GM19397 (cell line): ENCODE measurements around the gene AIG1.

Experiments used
- ATAC-seq: cut with Tn5 transposase; IDR thresholded peaks from one replicate; pipeline ENCODE4 v1.9.1; 2021; ENCODE audit warnings: mild to moderate bottlenecking, moderate library complexity; ENCODE audit not compliant: unreplicated experiment

The AIG1 gene

DNA sequence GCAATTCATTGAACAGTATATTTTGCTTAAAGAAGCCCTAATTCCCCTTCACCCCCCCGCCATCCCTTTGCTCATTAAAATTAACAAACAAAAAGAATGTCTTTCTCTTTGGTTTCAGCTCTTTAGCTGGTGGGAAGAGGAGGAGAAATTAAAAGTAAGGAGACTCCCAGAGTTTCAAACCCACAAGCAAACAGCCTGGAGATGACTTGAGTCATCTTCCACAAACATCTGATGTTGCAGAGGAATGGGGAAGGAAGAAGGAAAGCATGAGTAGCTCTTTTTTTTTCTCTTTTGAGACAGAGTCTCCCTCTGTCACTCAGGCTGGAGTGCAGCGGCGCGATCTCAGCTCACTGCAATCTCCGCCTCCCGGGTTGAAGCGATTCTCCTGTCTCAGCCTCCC lies 200.2 kb downstream of the AIG1 start:
- no peak for ATAC-seq

DNA sequence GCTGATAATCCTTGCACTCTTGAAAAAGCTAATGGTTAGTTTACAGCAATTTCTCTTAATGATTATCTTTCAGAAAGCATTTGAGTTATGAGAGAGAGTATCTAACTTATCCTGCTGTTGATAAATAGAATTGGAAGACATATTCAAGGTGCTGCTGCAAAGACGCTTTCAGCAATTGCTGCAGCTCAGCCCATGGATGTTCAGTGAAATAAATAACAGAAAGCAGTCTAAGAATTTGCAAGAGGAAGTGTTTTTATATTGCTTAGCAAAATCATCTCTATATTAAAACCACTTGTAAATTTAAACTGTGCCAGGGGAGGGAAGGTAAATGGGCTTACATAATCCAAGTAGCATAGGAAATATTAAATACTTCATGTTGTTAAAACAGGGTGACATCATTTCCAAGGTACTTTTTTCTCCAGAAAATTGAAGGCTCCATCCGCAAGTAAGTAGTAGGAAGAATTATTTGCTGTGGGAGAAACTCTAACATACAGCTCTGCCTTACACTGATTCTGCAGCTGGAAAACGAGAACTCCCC lies 201.3 kb downstream of the AIG1 start:
- no peak for ATAC-seq

DNA sequence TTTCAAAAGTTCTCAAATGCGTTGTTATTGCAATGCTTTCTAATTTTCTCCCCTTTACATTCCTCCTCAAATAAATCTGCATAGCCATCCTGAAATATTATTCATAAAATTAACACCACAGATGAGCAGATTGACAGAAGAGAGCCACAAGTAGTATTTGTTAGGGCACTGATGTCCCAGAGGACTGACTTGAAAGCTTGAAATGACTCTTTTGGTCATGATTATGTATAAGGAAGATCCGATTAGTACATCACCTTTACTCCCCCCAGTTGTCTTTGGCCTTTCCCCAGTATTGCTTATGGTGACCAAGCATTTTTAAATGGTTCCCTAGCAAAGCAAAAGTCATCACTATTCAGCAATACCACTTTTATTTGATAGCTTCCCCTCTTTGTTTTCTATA lies 202.2 kb downstream of the AIG1 start:
- ATAC-seq: no peak

DNA sequence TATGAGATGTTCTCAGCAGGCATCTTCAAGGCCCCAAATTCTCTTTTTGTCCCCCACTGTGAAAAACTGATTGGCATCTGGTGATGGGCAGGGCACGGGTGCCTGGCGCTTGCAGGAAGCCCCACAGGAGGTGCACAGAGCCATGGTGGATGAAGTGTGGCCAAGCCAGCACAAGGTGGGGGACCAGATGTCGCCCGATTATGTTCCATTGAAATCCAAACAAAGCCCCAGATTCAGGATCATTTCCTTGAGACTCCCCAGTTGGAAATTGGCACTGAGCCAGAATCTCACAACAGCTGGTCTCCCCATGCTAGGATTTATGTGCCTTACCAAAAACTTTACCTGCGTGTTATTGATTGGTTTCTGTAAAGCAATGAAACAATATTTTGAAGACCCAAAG lies 203.7 kb downstream of the AIG1 start:
- no peak for ATAC-seq

DNA sequence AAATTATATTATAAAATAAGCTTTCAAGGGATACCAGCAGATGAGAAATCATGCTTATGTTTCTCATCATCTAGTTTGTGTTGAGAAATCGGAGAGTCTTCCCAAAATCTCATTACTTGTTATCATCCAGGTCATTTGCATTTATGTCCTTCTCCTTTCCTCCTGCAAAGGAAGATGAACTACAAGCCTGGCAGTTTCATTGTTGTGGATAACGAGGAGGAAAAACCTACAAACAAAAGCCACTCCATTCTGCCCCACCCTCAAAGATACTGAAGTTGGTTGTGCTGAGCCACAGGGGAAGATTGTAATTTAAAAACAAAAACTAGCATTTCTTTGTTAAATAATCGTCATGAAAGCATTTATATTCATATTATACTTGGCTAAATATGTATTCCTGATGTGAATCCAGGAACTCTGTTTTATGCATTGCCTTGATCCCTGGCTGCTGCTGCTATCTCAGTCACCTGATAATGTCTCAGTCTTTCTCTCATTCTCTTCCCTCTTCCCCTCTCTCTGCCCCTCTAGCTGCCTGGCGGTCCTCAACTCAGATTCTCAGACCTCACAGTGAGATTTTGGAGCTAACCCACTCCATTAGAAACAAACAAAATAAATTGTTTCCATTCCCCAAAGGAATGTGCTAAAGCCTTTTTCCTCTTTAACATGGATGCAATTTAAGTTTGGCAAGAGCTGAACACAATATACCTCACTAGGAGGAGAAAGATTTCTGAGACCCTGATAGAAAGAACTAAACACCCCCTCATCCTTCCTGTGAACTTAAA lies 204.5 kb downstream of the AIG1 start:
- no peak for ATAC-seq

DNA sequence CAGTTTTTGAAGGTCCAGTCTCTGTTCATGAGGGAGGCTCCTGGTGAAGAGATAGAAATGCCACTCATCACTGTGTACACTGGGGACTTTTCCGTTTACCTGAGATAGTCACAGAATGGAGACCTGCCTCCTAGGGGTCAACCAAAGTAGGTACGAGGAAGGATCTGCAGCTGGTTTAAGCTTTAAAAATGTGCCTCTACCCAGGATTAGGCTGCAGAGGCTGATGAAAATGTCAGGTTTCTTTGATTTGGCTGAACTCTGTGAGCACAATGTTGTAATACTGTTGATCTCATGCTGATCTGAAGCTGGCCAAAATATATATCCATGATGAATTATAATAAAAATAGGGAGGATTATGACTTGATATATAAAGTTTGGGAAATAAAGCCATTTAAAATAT lies 207.1 kb downstream of the AIG1 start:
- ATAC-seq: no peak

DNA sequence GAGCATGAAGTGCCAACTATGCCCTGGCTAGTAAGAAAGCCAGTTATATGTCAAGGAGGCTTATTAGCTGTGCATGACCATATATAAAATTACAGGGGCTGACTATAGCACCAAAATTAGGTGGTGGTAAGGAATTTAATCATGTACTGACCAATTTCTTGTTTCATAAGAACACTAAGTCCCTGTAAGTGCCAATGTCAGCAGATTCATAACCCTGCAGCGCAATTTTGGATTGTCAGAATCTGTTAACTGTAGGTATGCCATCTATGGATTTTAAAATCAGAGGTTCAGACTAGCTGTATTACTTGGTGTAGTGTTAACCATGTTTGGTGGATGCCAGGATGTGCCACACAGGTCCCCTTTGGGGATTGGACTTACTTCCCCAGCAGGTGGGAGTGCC lies 207.8 kb downstream of the AIG1 start:
- no peak for ATAC-seq

DNA sequence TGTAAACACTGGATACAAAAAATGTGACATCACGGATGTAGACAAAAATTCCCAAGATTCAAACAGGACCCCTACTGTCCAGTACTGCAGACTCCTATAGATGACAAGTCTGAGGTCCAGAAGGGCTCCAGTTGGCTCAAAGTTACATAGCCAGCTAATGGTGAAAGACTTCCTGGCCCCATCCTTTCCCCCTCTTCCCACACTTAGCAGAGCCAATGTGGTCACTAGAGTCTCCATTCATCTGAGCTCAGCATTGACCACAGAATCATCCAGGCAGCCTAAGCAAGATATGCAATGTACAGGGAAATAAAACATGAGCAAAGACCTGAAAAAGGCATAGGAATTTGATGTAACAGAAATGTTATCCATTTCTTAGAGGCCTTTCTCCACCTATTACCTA lies 209.3 kb downstream of the AIG1 start:
- no peak for ATAC-seq

DNA sequence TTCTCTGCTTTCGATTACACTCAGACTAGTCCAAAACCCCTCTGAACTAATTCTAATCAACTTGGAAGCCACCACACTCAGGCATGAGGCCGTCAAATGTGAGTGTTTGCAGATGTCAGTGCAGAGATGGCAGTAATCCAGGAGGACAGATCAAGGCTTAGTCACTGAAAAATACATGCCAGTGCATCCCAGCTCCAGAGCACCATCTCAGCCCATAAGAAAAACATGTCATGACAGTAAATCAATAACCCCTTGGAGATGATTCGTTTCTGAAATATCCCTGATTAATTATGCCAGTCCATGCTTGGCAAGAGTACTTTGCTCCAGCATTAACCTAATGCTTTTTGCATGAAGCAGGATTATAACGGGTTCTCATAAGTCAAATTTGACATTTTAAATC lies 210.3 kb downstream of the AIG1 start:
- no peak for ATAC-seq

DNA sequence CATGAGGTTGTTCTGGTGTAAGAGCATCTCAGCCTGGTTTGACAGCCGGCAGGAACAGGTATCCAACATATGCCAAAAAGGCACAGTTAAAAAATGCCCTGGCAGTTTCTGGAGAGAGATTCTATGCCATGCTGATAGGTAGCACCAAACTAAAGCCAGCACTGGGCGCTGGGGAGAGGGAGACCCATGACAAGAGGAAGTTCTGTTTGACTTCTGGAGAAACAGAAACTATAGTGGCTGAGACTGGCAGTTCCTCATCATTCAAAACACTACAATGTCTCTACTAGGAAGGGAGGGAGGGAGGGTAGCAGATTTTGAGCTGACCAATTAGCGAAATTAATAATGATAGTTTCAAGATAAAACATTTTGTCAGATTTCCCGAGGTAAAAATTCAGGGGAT lies 215.7 kb downstream of the AIG1 start:
- peak; percentile 81 for ATAC-seq

DNA sequence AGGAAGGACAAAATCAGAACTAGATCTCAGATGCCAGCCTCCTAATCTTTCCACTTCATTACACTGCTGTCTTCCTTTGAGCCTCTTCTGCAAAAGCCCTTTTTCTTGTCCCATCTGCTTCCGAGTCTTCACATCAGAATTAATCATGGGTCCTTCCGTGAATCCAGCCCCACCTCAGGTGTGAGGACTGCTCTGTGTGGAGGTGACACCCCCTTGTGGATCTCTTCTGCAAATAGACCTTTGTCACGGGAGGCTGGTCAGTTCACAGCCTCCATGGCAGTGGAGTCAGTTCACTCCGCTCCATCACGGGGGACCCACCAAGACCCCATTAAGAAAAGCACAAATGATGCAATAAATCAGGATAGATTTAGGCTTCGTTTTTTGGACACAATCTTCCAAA lies 218.7 kb downstream of the AIG1 start:
- ATAC-seq: no peak

DNA sequence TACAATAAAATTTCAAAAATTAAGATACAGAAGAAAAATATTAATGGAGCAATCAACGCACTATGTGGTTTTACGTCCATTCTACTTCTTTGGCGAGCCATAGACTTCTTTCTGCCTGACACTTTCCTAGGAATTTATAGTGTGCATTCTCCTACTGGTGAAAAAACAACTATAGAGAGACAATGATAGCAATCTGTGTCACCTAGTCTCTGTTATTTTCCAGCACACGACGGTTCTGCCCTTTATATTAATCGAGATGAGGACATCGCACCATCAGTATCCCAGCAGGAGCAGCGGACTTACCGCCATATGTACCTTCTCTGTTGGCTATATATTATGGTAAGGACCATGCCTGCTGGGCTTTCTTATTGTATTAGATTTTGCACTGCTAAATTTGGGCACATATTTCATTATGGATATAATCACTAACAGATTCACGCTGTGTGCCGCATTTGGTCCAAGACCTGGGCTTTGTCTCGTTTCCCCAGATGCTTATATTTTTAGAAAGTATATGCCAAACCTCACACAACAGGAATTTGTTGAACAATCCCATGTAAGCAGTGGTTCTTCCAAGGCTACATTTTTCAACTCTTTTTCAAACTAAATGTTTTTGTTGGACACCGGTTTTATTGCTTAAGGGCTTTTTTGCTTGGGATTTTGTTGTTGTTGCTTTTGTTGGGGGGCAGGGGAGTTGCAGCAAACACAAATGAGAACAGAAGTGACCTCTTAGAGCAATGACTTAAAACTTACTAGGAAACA lies 223.4 kb downstream of the AIG1 start:
- no peak for ATAC-seq

DNA sequence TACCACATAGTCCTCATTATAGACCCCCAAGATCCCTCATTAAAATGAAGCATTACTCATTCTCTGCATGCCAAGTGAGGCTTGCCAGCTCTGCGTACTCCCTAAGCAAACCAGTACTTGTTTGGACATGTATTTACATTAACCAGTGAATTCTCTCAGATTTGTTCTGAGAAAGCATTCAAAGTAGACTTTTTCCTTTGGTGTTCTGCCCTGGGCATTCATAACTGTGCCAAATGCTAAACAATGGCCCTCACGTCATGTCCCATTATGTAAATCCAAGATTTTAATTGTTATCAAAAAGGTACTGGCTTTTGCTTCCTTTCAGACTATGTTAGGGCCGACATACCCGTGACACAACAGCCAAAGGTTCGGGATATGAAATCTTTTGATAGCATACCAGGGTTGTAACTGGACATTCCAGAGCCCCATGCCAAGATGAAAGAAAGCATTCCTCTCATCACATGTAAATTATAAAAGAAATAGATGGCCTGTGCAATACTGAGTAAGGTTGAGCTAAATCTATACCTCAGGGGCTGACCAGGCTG lies 225.6 kb downstream of the AIG1 start:
- ATAC-seq: no peak

DNA sequence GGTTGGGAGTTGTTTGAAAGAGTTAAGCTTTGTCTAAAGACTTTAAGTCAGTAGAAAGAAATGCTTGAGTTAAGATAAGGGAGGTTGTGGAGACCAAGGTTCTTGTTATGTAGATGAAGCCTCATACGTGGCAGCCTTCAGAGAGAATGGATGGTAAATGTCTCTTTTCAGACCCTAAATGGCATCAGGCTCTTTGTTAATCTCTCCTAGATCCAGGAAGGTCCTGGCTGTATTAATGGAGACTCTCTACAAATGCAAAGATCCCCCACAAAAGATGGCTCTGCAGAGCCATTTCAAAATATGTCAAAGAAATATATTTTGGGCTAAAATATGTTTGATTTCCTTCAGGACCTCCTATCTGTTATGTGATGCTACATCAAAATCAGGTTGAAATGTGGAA lies 228.2 kb downstream of the AIG1 start:
- no peak for ATAC-seq

DNA sequence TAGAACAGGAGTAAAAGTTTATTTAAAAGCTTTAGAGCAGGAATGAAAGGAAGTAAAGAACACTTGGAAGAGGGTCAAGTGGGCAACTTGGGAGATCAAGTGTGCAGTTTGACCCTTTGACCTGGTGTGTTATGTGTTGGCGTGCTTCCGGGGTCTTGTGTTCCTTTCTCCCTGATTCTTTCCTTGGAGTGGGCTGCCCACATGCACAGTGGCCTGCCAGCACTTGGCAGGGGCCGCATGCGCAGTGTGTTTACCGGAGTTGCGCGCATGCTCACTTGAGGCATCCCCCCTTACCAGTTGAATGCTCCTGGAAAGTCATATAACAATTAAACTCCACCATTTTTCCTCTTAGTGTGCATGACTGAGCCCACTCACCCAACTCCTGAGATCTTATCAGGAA lies 229.5 kb downstream of the AIG1 start:
- ATAC-seq: no peak

DNA sequence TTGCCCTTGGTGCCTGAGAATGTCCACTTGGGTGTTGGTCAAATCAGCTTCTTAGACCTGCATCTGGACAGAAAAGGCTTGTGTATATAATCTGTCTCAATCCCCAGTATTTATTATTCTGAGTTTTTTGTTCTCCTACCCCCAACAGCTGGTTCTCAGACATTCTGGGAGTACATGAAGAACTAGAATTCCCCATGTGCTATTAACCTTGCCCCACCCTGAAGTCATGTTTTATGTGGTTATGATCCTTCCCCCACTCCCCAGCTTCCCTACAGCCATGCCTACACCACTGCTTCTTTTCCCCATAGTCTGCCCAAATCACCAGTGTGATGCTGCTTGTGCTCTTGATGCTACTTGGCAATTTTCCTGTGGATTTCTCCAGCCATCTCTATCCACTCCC lies 232.8 kb downstream of the AIG1 start:
- ATAC-seq: no peak

DNA sequence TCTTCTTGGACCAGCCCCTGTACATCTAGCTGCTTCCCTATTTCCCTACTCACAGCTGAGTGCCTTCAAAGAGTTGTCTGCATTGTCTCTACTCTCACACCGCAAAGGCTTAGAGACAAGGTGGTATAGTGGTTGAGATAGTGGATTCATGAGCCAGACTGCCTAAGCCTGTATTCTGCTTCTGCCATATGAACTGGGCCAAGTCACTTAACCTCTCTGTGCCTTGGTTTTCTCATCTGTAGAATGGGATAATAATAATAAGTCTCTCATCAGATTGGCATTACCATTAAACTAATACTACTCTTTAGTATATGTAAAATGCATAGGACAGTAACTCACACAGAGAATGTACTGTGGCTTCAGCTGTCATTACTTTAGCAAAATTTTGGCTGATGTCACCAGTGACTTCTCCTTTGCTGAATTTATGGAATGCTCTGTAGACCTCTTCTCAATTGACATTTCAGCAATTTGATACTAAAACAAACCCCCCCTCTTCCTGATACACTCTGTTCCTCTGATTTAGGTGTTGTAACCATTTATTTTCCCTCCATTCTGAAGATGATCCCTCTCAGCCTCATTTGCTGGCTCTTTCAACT lies 233.7 kb downstream of the AIG1 start:
- no peak for ATAC-seq

DNA sequence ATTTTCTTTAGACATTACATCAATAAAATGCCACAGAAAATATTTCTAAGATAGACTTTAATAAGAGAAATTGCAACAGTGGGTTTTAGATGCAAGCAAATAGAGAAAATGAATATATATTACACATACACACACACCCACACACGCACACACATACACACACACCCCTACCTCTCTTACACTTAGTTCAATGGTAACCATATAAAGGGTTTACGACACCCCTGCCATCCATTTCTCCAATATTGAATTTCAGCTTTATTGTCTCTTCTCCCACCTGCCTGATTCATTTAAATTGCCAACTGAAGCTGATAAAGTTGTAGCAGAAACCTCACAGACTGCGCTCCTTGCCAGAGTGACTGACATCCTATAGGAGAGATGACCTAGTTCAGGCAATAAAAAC lies 235.2 kb downstream of the AIG1 start:
- ATAC-seq: no peak

DNA sequence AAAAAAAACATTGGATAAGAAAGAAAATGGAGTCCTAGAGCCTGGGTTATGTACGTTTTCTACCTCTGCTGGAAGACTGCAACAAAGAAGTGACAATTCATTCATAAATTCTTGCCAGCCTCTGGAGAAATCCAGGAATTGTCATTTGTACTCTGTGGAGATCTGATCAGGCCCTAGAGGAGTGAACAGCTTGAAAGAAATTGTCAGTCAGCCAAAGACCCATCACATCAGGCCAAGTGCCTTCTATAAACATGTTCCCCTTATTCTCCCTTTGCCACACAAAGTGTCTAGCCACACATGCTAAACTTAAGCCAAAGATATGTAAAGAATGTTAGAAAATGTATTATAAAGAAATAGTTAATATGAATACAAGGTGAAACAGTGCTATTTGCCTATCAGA lies 237.4 kb downstream of the AIG1 start:
- no peak for ATAC-seq

DNA sequence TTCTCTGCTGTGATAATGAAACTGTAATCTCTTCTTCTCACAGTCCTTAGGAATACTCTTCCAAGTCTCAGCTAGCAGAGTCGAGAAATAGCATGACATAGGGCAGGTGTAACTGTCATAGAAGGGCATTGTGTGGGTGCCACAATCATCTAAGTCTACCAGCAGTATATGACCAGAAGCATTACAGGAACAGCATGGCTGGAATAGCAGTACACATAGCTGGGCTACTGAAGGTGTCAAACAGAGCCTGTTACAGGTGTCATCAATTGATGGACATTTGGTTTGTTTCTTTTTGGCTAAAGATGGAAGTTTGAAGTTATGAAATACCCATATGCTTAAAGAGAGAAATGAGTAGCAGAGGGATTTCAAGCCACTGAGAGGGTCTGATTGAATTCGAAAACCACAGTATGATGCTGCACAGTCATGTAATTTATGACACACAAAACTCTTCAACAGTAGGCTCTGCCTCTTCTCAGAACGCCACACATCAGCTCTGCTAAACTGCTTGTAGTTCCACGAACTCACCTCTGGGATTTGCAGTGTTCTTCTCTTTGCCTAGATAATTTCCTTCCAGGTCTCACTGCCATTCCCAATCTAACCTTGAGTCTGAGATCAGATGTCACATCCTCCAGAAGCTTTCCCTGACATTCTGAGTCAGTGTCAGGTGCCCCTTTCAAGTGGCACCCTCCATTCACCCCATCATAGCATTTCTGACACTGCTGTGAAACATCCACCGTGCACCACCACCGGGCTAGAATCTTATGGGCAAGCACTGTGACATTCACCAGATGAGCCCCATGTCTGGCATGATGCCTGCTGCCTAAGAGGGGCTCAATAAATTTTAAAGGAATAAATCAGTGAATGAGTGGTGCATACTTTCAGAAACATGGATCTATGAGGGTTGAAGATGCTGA lies 238.8 kb downstream of the AIG1 start:
- ATAC-seq: no peak

DNA sequence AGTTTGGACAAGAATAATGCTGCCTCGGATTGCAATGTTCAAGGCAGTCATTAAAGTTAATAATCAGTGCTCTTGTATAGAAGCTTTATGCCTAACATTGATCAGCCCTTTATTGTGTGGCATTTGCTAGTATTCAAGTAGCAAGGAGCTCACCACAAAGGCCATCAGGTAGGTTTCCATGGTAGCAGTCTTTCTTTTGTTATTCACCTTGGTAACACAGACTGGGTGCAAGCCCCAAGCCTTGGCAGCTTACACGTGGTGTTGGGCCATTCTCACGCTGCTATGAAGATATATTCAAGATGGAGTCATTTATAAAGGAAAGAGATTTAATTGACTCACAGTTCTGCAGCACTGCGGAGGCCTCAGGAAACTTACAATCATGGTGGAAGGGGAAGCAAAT lies 240.5 kb downstream of the AIG1 start:
- ATAC-seq: no peak
